H1 (cell line): ENCODE measurements around the gene CLIC3. TPM values are rescaled to one million over a fixed set of nuclear protein-coding genes. Genes with fewer than 3 reads are reported as not detected.

Experiments
- BACH1 ChIP-seq: IDR thresholded peaks from 2 replicates; pipeline ENCODE4 v1.6.1; 2012; ENCODE audit warnings: low read length, improper control_type of control experiment
- JUND ChIP-seq: IDR thresholded peaks from 2 replicates; pipeline ENCODE4 v1.6.1; 2011; ENCODE audit warnings: mild to moderate bottlenecking, improper control_type of control experiment, low read length
- KDM4A ChIP-seq: IDR thresholded peaks from one replicate; pipeline ENCODE4 v1.7.1; 2012; ENCODE audit warnings: low read depth, mild to moderate bottlenecking, moderate library complexity, low read length, inconsistent platforms; ENCODE audit not compliant: severe bottlenecking
- KDM5A ChIP-seq: fragments of 200-600 bp; IDR thresholded peaks from 2 replicates; pipeline ENCODE4 v1.7.1; 2012; ENCODE audit warnings: mild to moderate bottlenecking, low read length, inconsistent platforms, mixed read lengths
- PHF8 ChIP-seq: fragments of 200-600 bp; sonication (generic); conservative IDR thresholded peaks from 2 replicates; pipeline ENCODE4 v1.7.1; 2012; ENCODE audit warnings: low read depth, mild to moderate bottlenecking, inconsistent platforms, low read length, moderate library complexity
- RBBP5 ChIP-seq: IDR thresholded peaks from 2 replicates; pipeline ENCODE4 v1.7.1; 2012; ENCODE audit warnings: low read depth, mild to moderate bottlenecking, inconsistent platforms, low read length, moderate library complexity, borderline replicate concordance
- SAP30 ChIP-seq: fragments of 300-600 bp; sonication (generic); IDR thresholded peaks from 2 replicates; pipeline ENCODE4 v1.7.1; 2012; ENCODE audit warnings: low read length, moderate library complexity, mild to moderate bottlenecking, inconsistent platforms; ENCODE audit not compliant: insufficient read depth, insufficient replicate concordance
- YY1 ChIP-seq: IDR thresholded peaks from 2 replicates; pipeline ENCODE4 v1.6.1; 2011; ENCODE audit warnings: low read depth, mild to moderate bottlenecking, low read length
- polyA plus RNA-seq, 7 experiments: library from polyadenylated mRNA; depleted of rRNA in 3 of 7; stranded (reverse) in 5 of 7; unstranded in 2 of 7; fragments of >200 nt in 5 of 7; fragments of 200-250 nt in 2 of 7; gene quantifications; 1 replicate in 5 of 7; 2 replicates in 1 of 7; 4 replicates in 1 of 7; pipeline versions ENCODE4 v1.2.1 to v1.2.3, GENCODE V29; 2011 to 2013; ENCODE audit warnings: missing spikeins in 2 of 7, mixed read lengths in 2 of 7
- total RNA-seq: library from RNA; stranded (reverse); fragmentation: NEBNext Ultra II Directional; extraction: Animal tissue kit (Norgen Biotek cat#: 25700); gene quantifications from 2 replicates; pipeline ENCODE4 v1.2.1, GENCODE V29; 2021

The CLIC3 gene
- total and polyA plus RNA-seq, 2 of the 8 experiments (the other 6 are each of a cell fraction or from before 2014, with no cell fraction given), result 0.12 TPM; not detected in 1

DNA sequence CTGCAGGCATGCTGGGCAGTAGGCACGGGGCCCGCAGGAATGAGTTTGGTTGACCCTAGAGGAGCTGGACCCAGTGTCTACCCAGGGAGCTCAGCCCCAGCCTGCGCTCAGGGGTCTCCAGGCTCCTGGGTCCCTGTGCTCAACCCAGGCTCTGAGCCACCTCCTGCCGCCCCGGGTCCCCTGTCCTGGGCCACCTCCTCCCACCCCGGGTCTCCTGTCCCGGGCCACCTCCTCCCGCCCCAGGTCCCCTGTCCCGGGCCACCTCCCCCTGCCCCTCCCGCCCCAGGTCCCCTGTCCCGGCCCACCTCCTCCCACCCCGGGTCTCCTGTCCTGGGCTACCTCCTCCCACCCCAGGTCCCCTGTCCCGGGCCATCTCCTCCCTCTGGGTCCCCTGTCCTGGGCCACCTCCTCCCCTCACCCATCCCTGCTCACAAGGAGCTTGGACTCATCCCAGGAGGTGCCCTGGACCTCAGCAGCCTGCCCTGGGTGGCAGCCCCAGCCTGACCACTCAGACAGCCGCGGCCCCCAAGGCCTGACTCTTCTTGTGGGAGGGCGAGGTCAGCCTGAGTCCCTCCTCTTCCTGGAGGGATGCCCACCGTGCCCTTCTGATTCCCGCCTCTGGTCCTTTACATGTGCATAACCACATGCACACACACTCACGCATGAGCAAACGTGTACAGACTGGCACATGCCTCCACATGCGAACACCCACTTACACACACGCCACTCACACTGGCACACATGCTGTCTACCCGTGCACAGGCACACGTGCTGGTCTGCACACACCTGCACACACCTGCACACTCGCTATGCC, 41.9 kb downstream of the CLIC3 start (continued):
- TF ChIP-seq RBBP5, result no peak
- no peak for TF ChIP-seq KDM5A
- no peak for TF ChIP-seq BACH1
- TF ChIP-seq JUND, result no peak
- no peak for TF ChIP-seq SAP30
- no peak for TF ChIP-seq KDM4A
- TF ChIP-seq YY1, result no peak
- no peak for TF ChIP-seq PHF8
